ENCODE data around the gene TMEM132E.

Gene TMEM132E

GRCh38 chr17:34669511-34669910 lies 90.1 kb downstream of the TMEM132E start:
- Histone ChIP-seq H3K27ac (no peak overlapping the region), H3K4me3 (no peak overlapping the region), H3K9me3 (no peaks in the 10 kb centered on the region), H3K4me1 (no peaks in the 10 kb centered on the region), H3K27me3 (peaks cover 0 to 35% of the 10 kb centered on the region in 2 donors), H3K36me3 (no peaks in the 10 kb centered on the region)
- DNase-seq: no peak
- intact Hi-C loops (cut with DNase I; ENCODE audit: low total_unique reads): no loop called here
- no peak for TF ChIP-seq CTCF (IDR thresholded peaks at IDR 0.05)

- no peaks in the 10 kb centered on the region for H3K4me1 ChIP-seq
- H3K36me3 ChIP-seq: no peaks in the 10 kb centered on the region
- H3K4me3 ChIP-seq: no peak overlapping the region
- H3K27me3 ChIP-seq: peaks cover 0 to 25% of the 10 kb centered on the region in 2 donors
- H3K9me3 ChIP-seq: no peaks in the 10 kb centered on the region
- no peak overlapping the region for H3K27ac ChIP-seq
- DNase-seq: no peak
- TF ChIP-seq CTCF (IDR thresholded peaks at IDR 0.05): no peak
- intact Hi-C loops (cut with DNase I; ENCODE audit: low total_unique reads): no loop called here
Measured at GRCh38 chr17:34670618-34671017, 91.2 kb downstream of the TMEM132E start.

- Histone ChIP-seq H3K27ac (no peak overlapping the region), H3K9me3 (no peaks in the 10 kb centered on the region), H3K36me3 (no peaks in the 10 kb centered on the region), H3K4me3 (no peak overlapping the region), H3K4me1 (no peaks in the 10 kb centered on the region), H3K27me3 (peaks cover 0 to 21% of the 10 kb centered on the region in 2 donors)
- intact Hi-C loops (cut with DNase I; ENCODE audit: low total_unique reads): no loop called here
- no peak for TF ChIP-seq CTCF (IDR thresholded peaks at IDR 0.05)
- DNase-seq: no peak
Measured at GRCh38 chr17:34671191-34671590, 91.8 kb downstream of the TMEM132E start.

- Histone ChIP-seq H3K4me1 (no peaks in the 10 kb centered on the region), H3K27ac (no peak overlapping the region), H3K36me3 (no peaks in the 10 kb centered on the region), H3K4me3 (no peak overlapping the region), H3K9me3 (no peaks in the 10 kb centered on the region), H3K27me3 (peaks cover 0 to 16% of the 10 kb centered on the region in 2 donors)
- no peak for DNase-seq
- no peak for TF ChIP-seq CTCF (IDR thresholded peaks at IDR 0.05)
- intact Hi-C loops (cut with DNase I; ENCODE audit: low total_unique reads): no loop called here
Measured at GRCh38 chr17:34672176-34672785, 92.9 kb downstream of the TMEM132E start.

GRCh38 chr17:34673516-34673915 lies 94.1 kb downstream of the TMEM132E start:
- no peak overlapping the region for H3K4me3 ChIP-seq
- intact Hi-C loops (cut with DNase I; ENCODE audit: low total_unique reads): no loop called here
- peaks cover 0 to 6% of the 10 kb centered on the region in 2 donors for H3K27me3 ChIP-seq
- no peaks in the 10 kb centered on the region for H3K4me1 ChIP-seq
- no peaks in the 10 kb centered on the region for H3K36me3 ChIP-seq
- no peaks in the 10 kb centered on the region for H3K9me3 ChIP-seq
- no peak overlapping the region for H3K27ac ChIP-seq
- TF ChIP-seq CTCF (IDR thresholded peaks at IDR 0.05): no peak
- no peak for DNase-seq
